G401 (cell line): ENCODE data around the gene PSMD3. TPM values are rescaled to one million over a fixed set of nuclear protein-coding genes. Genes with fewer than 3 reads are reported as not detected.
"Not testable (repeated sequence)": the region's sequence is repeated elsewhere in the genome, so short reads cannot be mapped to it uniquely, and the experiment has no call there.

ENCODE experiments used
- DNase-seq: peaks from one replicate; pipeline ENCODE4 v3.0.0-alpha.2; 2015; ENCODE audit warnings: low spot score
- in situ Hi-C: cut with HindIII; loops from 2 replicates; pipeline ENCODE4 v1.10.0; 2016; ENCODE audit warnings: low sequenced_read_pairs, mixed read lengths
- total RNA-seq: library from RNA; depleted of rRNA; stranded (reverse); fragments of >200 nt; shearing (Covaris generic); gene quantifications from 2 replicates; pipeline ENCODE4 v1.2.3, GENCODE V29; 2014

PSMD3 gene
- total RNA-seq, 1 experiment from 2014 or later = 317 TPM

DNA sequence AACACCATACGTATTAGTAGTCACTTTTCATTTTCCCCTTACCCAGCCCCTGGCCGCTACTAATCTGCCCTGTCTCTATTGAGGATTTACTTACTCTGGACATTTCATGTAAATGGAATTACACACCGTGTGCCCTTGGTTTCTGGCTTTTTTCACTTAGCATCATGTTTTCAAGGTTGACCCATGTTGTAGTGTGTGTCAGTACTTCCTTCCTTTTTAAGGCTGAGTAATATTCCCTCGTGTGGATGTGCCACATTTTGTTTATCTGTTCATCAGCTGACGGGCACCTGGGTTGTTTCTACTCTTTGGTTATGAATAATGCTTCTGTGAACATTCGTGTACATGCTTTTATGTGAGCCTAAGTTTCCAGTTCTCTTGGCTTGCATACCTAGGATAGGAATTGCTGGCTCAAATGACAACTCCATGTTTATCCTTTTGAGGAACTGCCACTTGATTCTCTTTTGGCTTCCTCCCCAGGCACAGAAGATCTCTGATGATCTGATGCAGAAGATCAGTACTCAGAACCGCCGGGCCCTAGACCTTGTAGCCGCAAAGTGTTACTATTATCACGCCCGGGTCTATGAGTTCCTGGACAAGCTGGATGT lies 7.7 kb downstream of the PSMD3 start:
- in situ Hi-C loops = loop anchor here (25.0 kb wide), 1 partner anchor 301 kb away; the partner anchor contains the start of gene PGAP3
- no peak for DNase-seq

DNA sequence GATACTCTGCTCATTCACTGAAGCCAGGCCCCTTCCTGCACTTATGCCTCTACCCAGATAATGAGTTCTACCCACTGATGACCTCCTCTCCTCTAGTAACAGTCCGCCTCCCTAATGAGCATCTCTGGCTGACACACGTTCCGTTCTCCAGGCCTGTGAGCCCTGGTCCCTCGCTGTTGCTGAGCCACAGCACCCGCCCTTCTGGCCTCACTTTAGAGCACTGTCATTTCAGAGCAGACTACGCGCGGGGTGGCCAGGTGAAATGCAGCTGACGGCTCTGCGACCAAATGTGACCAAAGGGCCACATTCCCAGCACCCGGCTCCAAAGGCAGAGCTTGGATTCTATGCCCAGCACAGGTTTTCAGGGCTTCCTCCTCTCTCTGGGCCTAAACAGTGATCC lies 13.8 kb downstream of the PSMD3 start:
- no peak for DNase-seq
- in situ Hi-C loops = loop anchor here (25.0 kb wide), 1 partner anchor 307 kb away; the partner anchor contains the start of gene PGAP3

DNA sequence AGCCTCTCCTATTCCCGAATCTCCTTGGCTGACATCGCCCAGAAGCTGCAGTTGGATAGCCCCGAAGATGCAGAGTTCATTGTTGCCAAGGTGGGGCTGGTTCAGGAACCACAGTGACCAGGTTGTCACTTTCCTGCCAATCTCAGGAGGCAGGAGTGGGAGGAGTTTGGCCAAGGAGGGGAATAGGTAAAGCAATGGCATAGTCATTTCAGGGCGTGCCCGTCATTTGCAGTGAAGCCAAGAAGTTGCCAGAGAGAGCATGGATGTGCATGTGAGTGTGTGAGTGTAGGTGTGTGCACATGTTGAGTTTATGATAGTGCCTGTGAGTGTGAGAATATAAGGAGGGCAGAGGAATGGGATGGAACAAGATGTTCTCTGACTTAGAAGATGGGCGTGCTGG lies 14.8 kb downstream of the PSMD3 start:
- DNase-seq = no peak
- in situ Hi-C loops = loop anchor here (25.0 kb wide), 1 partner anchor 308 kb away; the partner anchor contains the start of gene PGAP3

DNA sequence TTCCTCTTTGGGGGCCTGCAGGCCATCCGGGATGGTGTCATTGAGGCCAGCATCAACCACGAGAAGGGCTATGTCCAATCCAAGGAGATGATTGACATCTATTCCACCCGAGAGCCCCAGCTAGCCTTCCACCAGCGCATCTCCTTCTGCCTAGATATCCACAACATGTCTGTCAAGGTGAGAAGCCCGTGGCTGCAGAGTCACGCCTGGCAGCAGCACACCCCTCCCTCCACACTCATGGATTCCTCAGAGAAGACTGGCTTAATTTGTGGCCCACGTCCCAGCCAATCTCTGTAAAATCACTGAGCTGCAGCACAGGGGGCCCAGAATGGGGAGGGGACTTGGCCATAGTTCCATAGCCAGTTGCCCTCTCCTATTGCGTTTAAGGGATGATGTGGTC lies 15.6 kb downstream of the PSMD3 start:
- in situ Hi-C loops = loop anchor here (25.0 kb wide), 1 partner anchor 309 kb away; the partner anchor contains the start of gene PGAP3
- DNase-seq = no peak

DNA sequence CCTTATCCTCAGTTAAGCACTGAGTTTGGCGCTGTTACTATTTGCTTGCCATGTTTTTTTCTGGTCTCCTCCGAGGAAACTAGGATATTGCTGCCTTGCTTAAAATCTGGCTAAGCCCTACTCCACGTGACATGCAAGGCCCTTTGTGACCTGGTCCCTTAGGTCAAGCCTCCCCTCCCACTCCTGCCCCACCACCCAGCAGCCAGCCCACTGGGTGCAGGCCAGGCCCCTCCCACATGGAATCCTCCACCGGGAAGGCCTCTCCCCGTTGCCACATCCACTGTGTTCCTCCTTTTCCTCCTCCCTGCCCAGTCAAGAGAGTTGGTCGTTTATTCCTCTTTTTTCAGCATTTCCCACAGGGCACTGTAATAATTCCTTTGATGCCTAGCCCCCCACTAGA lies 16.2 kb downstream of the PSMD3 start:
- in situ Hi-C loops = loop anchor here (25.0 kb wide), 1 partner anchor 309 kb away; the partner anchor contains the start of gene PGAP3
- DNase-seq = no peak

DNA sequence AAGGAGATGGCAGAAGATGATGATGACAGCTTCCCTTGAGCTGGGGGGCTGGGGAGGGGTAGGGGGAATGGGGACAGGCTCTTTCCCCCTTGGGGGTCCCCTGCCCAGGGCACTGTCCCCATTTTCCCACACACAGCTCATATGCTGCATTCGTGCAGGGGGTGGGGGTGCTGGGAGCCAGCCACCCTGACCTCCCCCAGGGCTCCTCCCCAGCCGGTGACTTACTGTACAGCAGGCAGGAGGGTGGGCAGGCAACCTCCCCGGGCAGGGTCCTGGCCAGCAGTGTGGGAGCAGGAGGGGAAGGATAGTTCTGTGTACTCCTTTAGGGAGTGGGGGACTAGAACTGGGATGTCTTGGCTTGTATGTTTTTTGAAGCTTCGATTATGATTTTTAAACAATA lies 16.9 kb downstream of the PSMD3 start:
- no peak for DNase-seq
- in situ Hi-C loops = loop anchor here (25.0 kb wide), 1 partner anchor 310 kb away; the partner anchor contains the start of gene PGAP3

DNA sequence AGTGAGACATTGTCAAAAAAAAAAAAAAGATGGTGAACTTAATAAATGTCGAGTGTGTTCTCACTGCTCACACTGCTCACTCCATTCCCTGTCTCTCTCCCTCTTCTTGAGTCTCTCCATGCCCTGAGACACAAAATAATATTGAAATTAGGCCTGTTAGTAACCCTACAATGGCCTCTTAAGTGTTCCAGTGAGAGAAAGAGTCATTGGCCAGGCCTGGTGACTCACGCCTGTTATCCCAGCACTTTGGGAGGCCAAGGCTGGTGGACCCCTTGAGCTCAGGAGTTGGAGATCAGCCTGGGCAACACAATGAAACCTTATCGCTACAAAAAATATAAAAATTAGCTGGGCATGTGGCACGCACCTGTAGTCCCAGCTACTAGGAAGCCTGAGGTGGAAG lies 18.5 kb downstream of the PSMD3 start:
- no peak for DNase-seq
- in situ Hi-C loops = loop anchor here (25.0 kb wide), 1 partner anchor 312 kb away; the partner anchor contains the start of gene PGAP3

DNA sequence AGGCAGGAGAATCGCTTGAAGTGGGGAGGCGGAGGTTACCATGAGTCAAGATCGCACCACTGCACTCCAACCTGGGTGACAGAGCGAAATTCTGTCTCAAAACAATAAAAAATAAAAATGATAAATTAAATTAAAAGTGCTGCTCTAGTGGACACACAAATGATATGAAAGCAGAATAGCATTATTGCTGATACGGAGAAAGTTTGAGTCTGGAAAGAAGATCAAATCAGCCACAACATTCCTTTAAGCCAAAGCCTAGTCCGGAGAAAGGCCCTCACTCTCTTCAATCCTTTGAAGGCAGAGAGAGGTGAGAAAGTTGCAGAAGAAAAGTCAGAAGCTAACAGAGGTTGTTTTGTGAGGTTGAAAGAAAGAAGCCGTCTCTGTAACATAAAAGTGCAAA lies 19.6 kb downstream of the PSMD3 start:
- in situ Hi-C loops = no loop called here
- DNase-seq = no peak

DNA sequence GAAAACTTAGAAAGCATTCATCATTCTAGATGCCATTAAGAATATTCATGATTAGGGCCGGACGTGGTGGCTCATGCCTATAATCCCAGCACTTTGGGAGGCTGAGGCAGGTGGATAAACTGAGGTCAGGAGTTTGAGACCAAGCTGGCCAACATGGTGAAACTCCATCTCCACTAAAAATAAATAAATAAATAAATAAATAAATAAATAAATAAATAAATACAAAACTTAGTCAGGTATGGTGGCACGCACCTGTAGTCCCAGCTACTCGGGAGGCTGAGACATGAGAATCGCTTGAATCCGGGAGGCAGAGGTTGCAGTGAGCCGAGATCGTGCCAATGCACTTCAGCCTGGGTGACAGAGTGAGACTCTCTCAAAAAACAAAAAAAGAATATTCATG lies 20.7 kb downstream of the PSMD3 start:
- DNase-seq, in situ Hi-C loops: not testable (repeated sequence)

DNA sequence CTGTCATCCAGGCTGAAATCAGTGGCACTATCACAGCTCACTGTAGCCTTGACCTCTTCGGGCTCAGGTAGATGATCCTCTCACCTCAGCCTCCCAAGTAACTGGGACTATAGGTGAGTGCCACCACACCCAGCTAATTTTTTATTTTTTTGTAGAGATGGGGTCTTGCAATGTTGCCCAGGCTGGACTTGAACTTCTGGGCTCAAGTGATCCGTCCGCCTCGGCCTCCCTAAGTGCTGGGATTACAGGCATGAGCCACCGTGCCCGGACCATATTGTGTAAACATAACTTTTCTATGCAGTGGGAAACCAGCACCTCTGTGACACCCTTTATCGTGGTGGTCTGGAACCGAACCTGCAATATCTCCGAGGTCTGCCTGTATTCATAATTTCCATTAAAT lies 23.5 kb downstream of the PSMD3 start:
- in situ Hi-C loops = no loop called here

DNA sequence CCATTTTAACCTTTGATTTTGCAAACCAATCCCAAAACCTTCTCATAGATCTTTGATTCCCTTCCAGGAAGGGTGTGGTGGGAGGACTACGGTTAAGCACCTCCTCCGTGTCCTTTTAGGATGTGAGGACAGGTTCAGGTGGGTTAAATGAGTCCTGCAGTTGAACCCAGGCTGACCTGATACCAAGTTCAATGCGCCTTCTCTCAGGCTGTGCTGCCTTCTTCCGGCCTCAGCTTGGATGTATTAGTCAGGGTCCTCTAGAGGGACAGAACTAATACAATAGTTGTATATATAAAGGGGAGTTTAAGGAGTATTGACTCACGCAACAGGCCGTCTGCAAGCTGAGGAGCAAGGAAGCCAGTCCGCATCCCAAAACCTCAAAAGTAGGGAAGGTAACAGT lies 24.1 kb downstream of the PSMD3 start:
- no peak for DNase-seq
- in situ Hi-C loops = no loop called here

More for the DNA sequence above, 23.5 kb downstream of the PSMD3 start:
- DNase-seq = no peak

DNA sequence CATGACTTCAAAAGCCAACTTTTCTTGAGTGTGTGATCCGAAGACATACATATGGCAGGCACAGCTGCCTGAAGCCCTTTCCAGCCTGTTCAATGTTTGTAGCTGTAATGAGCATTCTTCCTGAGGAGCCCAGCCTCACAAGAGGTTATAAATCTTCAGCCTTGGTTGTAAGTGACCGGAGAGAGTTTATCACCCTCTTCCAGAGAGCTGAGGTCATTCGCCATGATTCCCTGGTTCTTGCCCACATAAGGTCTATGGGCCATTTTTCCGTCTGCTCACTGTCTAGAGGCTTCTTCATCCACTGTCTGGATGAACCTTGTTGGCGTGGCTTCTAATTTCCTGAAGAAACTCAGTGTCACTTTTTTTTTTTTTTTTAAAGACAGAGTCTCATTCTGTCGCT lies 24.9 kb downstream of the PSMD3 start:
- DNase-seq = no peak
- in situ Hi-C loops = no loop called here

DNA sequence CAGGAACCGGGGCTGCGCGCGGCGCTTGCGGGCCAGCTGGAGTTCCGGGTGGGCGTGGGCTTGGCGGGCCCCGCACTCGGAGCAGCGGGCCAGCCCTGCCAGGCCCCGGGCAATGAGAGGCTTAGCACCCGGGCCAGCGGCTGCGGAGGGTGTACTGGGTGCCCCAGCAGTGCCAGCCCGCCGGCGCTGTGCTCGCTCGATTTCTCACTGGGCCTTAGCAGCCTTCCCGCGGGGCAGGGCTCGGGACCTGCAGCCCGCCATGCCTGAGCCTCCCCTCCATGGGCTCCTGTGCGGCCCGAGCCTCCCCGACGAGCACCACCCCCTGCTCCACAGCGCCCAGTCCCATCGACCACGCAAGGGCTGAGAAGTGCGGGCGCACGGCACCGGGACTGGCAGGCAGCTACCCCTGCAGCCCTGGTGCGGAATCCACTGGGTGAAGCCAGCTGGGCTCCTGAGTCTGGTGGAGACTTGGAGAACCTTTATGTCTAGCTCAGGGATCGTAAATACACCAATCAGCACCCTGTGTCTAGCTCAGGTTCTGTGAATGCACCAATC lies 30.4 kb downstream of the PSMD3 start:
- in situ Hi-C loops = not testable (repeated sequence)

DNA sequence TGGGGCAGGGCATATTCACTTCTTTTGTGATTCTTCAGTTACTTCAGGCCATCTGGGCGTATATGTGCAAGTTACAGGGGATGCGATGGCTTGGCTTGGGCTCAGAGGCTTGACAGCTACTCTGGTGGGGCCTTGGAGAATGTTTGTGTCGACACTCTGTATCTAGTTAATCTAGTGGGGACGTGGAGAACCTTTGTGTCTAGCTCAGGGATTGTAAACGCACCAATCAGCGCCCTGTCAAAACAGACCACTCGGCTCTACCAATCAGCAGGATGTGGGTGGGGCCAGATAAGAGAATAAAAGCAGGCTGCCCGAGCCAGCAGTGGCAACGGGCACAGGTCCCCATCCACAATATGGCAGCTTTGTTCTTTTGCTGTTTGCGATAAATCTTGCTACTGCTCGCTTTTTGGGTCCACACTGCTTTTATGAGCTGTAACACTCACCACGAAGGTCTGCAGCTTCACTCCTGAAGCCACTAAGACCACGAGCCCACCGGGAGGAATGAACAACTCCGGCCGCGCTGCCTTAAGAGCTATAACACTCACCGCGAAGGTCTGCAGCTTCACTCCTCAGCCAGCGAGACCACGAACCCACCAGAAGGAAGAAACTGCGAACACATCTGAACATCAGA lies 31.5 kb downstream of the PSMD3 start:
- in situ Hi-C loops, DNase-seq: not testable (repeated sequence)

More for the DNA sequence above, 30.4 kb downstream of the PSMD3 start:
- DNase-seq = not testable (repeated sequence)

DNA sequence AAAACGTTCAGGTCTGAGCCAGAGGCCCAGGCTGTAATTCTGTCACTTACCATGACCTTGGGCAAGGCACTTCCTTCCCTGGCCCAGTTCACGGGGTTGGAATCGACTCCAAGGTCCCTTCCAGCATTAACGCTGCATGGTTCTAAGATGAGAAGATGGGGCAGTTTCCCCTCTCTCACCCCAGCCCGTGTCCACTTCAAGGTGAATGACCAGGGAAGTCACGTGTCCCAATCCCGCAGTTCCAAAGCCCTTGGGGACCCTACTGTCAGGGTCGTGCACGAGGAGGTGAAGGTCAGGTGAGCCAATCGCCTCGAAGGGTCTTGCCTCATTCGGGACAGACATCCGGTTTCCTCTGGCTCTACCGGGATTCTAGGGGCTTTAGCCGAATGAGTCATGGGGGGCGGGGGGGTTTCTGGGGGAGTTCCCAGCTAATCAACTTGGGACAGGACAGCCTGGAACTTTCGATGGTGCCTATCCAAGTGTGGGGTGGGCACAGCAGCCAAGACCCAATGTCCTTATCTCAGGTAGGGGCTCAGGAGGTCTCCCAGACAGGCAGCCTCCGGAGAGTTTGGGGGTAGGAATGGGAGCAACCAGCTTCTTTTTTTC lies 33.9 kb downstream of the PSMD3 start:
- DNase-seq = no peak
- in situ Hi-C loops = no loop called here

DNA sequence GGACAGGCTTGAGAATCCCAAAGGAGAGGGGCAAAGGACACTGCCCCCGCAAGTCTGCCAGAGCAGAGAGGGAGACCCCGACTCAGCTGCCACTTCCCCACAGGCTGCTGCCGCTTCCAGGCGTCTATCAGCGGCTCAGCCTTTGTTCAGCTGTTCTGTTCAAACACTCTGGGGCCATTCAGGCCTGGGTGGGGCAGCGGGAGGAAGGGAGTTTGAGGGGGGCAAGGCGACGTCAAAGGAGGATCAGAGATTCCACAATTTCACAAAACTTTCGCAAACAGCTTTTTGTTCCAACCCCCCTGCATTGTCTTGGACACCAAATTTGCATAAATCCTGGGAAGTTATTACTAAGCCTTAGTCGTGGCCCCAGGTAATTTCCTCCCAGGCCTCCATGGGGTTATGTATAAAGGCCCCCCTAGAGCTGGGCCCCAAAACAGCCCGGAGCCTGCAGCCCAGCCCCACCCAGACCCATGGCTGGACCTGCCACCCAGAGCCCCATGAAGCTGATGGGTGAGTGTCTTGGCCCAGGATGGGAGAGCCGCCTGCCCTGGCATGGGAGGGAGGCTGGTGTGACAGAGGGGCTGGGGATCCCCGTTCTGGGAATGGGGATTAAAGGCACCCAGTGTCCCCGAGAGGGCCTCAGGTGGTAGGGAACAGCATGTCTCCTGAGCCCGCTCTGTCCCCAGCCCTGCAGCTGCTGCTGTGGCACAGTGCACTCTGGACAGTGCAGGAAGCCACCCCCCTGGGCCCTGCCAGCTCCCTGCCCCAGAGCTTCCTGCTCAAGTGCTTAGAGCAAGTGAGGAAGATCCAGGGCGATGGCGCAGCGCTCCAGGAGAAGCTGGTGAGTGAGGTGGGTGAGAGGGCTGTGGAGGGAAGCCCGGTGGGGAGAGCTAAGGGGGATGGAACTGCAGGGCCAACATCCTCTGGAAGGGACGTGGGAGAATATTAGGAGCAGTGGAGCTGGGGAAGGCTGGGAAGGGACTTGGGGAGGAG lies 34.7 kb downstream of the PSMD3 start, which contains the start of gene CSF3:
CSF3 (plus strand) TSS at position 436 of the 993 bp plus-strand sequence; CDS start at position 471, 35 bp downstream.
- DNase-seq = no peak
- in situ Hi-C loops = no loop called here

DNA sequence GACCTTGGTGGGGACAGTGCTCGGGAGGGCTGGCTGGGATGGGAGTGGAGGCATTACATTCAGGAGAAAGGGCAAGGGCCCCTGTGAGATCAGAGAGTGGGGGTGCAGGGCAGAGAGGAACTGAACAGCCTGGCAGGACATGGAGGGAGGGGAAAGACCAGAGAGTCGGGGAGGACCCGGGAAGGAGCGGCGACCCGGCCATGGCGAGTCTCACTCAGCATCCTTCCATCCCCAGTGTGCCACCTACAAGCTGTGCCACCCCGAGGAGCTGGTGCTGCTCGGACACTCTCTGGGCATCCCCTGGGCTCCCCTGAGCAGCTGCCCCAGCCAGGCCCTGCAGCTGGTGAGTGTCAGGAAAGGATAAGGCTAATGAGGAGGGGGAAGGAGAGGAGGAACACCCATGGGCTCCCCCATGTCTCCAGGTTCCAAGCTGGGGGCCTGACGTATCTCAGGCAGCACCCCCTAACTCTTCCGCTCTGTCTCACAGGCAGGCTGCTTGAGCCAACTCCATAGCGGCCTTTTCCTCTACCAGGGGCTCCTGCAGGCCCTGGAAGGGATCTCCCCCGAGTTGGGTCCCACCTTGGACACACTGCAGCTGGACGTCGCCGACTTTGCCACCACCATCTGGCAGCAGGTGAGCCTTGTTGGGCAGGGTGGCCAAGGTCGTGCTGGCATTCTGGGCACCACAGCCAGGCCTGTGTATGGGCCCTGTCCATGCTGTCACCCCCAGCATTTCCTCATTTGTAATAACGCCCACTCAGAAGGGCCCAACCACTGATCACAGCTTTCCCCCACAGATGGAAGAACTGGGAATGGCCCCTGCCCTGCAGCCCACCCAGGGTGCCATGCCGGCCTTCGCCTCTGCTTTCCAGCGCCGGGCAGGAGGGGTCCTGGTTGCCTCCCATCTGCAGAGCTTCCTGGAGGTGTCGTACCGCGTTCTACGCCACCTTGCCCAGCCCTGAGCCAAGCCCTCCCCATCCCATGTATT lies 35.7 kb downstream of the PSMD3 start:
- in situ Hi-C loops = no loop called here
- no peak for DNase-seq
